HK-2 (cell line): Measurements from ENCODE around the gene RAB8B.

Experiments
- DNase-seq: peaks from one replicate; pipeline ENCODE4 v3.0.0-alpha.2; 2018; ENCODE audit not compliant: unreplicated experiment

Gene RAB8B

GRCh38 chr15:63276342-63277037, 87.1 kb downstream of the RAB8B start:
- no peak for DNase-seq

GRCh38 chr15:63277038-63277892, 87.9 kb downstream of the RAB8B start, which contains the start of gene APH1B:
TSS of gene APH1B (plus strand) at chr15:63277605. CDS start at chr15:63277624, 19 bp downstream.
- DNase-seq, result peak; percentile 11

GRCh38 chr15:63277893-63278456, 88.6 kb downstream of the RAB8B start:
- DNase-seq, result no peak

- no peak for DNase-seq
Observed at GRCh38 chr15:63283126-63283525, 93.7 kb downstream of the RAB8B start.

GRCh38 chr15:63284335-63284734, 94.9 kb downstream of the RAB8B start:
- DNase-seq, result no peak

GRCh38 chr15:63287109-63287508, 97.7 kb downstream of the RAB8B start:
- DNase-seq, result no peak

- DNase-seq, result no peak
Observed at GRCh38 chr15:63288342-63288741, 98.9 kb downstream of the RAB8B start.

- DNase-seq, result no peak
Observed at GRCh38 chr15:63288778-63289378, 99.5 kb downstream of the RAB8B start.

GRCh38 chr15:63291507-63291906, 102.1 kb downstream of the RAB8B start:
- DNase-seq, result no peak

GRCh38 chr15:63292241-63292640, 102.8 kb downstream of the RAB8B start:
- DNase-seq, result no peak

- peak; percentile 11 for DNase-seq
Observed at GRCh38 chr15:63292771-63293170, 103.4 kb downstream of the RAB8B start.

- DNase-seq, result no peak
Observed at GRCh38 chr15:63294359-63294758, 105.0 kb downstream of the RAB8B start.

GRCh38 chr15:63295341-63295740, 105.9 kb downstream of the RAB8B start:
- DNase-seq, result no peak

GRCh38 chr15:63296195-63296594, 106.8 kb downstream of the RAB8B start:
- DNase-seq, result no peak

GRCh38 chr15:63299943-63300575, 110.7 kb downstream of the RAB8B start:
- DNase-seq, result no peak

- no peak for DNase-seq
Observed at GRCh38 chr15:63301088-63301487, 111.7 kb downstream of the RAB8B start.

- DNase-seq, result no peak
Observed at GRCh38 chr15:63305260-63305659, 115.9 kb downstream of the RAB8B start.

GRCh38 chr15:63306492-63307073, 117.2 kb downstream of the RAB8B start:
- peak; percentile 17 for DNase-seq

GRCh38 chr15:63308491-63308890, 119.1 kb downstream of the RAB8B start:
- no peak for DNase-seq

GRCh38 chr15:63308947-63309346, 119.5 kb downstream of the RAB8B start:
- no peak for DNase-seq

- DNase-seq, result no peak
Observed at GRCh38 chr15:63310646-63311045, 121.2 kb downstream of the RAB8B start.
